ENCODE results near the gene HOXA13. TPM values are rescaled to one million over a fixed set of nuclear protein-coding genes. Genes with fewer than 3 reads are reported as not detected.

The HOXA13 gene
- total and polyA plus RNA-seq, 2 experiments from 2014 or later = 6.2 to 14.2 TPM

- Histone ChIP-seq H3K9me3 (ENCODE audit: low read depth) (no peaks in the 10 kb centered on the region), H4K20me1 (ENCODE audit: insufficient read depth, poor library complexity, severe bottlenecking) (peaks cover 36% of the 10 kb centered on the region), H3K9me2 (replicated peaks; ENCODE audit: insufficient read depth) (no peaks in the 10 kb centered on the region), H3K4me2 (peak overlapping the region; percentile 96), H3K36me3 (replicated peaks; ENCODE audit: insufficient read depth, low read depth) (no peaks in the 10 kb centered on the region), H3K4me1 (ENCODE audit: insufficient read depth) (peaks cover 5% of the 10 kb centered on the region), H3K4me3 (peak overlapping the region; percentile 25), H3K27me3 (peaks cover 80% of the 10 kb centered on the region), H3K27ac (peak overlapping the region; percentile 6), H3K79me2 (peaks cover 85% of the 10 kb centered on the region), H2AFZ (no peak overlapping the region)
- WGBS (ENCODE audit: low lambda C conversion rate, missing lambda C conversion rate) = 19% methylated on average over 18 of the region's 18 CpGs
- no peak for DNase-seq (ENCODE audit: low spot score)
- TF ChIP-seq EZH2phosphoT487 (IDR thresholded peaks at IDR 0.05; ENCODE audit: low read depth, severe bottlenecking, unreplicated experiment) = peak; percentile 45
- TF ChIP-seq EZH2 (IDR thresholded peaks at IDR 0.05; ENCODE audit: borderline replicate concordance) = no peak
- no peak for TF ChIP-seq CTCF (IDR thresholded peaks at IDR 0.05; ENCODE audit: poor library complexity)
Observed at GRCh38 chr7:27197137-27198042, 2.5 kb downstream of the HOXA13 start.

DNA sequence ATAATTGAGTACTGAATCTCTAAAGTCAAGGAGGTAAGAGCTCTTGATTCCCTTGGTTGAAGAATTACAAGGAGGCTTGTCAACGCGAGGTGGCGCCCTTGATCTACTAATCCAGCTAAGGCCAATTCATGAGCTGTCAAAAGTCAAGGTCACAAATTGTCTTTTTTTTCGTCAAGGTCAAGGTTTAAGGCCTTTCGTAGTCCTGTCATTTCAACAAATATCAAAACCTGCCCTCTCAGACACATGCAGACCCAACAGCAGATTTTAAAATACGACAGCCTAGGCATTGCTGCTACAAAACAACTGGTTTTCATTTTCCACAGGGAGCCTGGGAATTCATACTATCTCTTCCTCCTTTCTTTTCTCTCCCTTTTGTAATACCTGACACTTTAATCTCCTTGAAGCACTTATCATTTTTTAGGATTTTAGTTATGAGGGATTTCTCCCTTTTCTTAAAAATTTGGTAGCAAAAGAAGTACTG, 3.6 kb downstream of the HOXA13 start:
- Histone ChIP-seq H3K4me3 (peak overlapping the region; percentile 25), H3K9me2 (replicated peaks; ENCODE audit: insufficient read depth) (no peaks in the 10 kb centered on the region), H3K4me1 (ENCODE audit: insufficient read depth) (peaks cover 9% of the 10 kb centered on the region), H2AFZ (no peak overlapping the region), H3K79me2 (peaks cover 86% of the 10 kb centered on the region), H3K27ac (peak overlapping the region; percentile 9), H3K36me3 (replicated peaks; ENCODE audit: insufficient read depth, low read depth) (no peaks in the 10 kb centered on the region), H3K9me3 (ENCODE audit: low read depth) (no peaks in the 10 kb centered on the region), H3K4me2 (peak overlapping the region; percentile 96), H4K20me1 (ENCODE audit: insufficient read depth, poor library complexity, severe bottlenecking) (peaks cover 36% of the 10 kb centered on the region), H3K27me3 (peaks cover 80% of the 10 kb centered on the region)
- DNase-seq (ENCODE audit: low spot score) = peak; percentile 89
- TF ChIP-seq EZH2 (IDR thresholded peaks at IDR 0.05; ENCODE audit: borderline replicate concordance) = no peak
- peak; percentile 91 for TF ChIP-seq CTCF (IDR thresholded peaks at IDR 0.05; ENCODE audit: poor library complexity)
- 2% methylated on average over 6 of the region's 6 CpGs for WGBS (ENCODE audit: low lambda C conversion rate, missing lambda C conversion rate)

- H4K20me1 ChIP-seq (ENCODE audit: insufficient read depth, poor library complexity, severe bottlenecking) = peaks cover 36% of the 10 kb centered on the region
- peaks cover 23% of the 10 kb centered on the region for H3K4me1 ChIP-seq (ENCODE audit: insufficient read depth)
- no peak overlapping the region for H2AFZ ChIP-seq
- H3K27me3 ChIP-seq = peaks cover 83% of the 10 kb centered on the region
- peak overlapping the region; percentile 97 for H3K27ac ChIP-seq
- WGBS (ENCODE audit: low lambda C conversion rate, missing lambda C conversion rate) = 40% methylated on average over 9 of the region's 9 CpGs
- peaks cover 94% of the 10 kb centered on the region for H3K79me2 ChIP-seq
- no peaks in the 10 kb centered on the region for H3K36me3 ChIP-seq (replicated peaks; ENCODE audit: insufficient read depth, low read depth)
- no peaks in the 10 kb centered on the region for H3K9me2 ChIP-seq (replicated peaks; ENCODE audit: insufficient read depth)
- no peak for DNase-seq (ENCODE audit: low spot score)
- peak overlapping the region; percentile 96 for H3K4me2 ChIP-seq
- H3K9me3 ChIP-seq (ENCODE audit: low read depth) = no peaks in the 10 kb centered on the region
- TF ChIP-seq EZH2 (IDR thresholded peaks at IDR 0.05; ENCODE audit: borderline replicate concordance) (no peak), CTCF (IDR thresholded peaks at IDR 0.05; ENCODE audit: poor library complexity) (no peak), EZH2phosphoT487 (IDR thresholded peaks at IDR 0.05; ENCODE audit: low read depth, severe bottlenecking, unreplicated experiment) (no peak)
- peak overlapping the region; percentile 3 for H3K4me3 ChIP-seq
Observed at GRCh38 chr7:27194686-27195379, 5.1 kb downstream of the HOXA13 start.

Data from hepatocyte (in vitro differentiated cells).